ENCODE measurements around the gene RTP3.

GRCh38 chr3:46463868-46464241 lies 33.9 kb upstream of the RTP3 start:
- TF ChIP-seq CTCF (IDR thresholded peaks at IDR 0.05) (no peak), POLR2A (IDR thresholded peaks at IDR 0.05) (no peak)

All from thyroid gland (tissue), 4 donors.